GM18517 (cell line): ENCODE measurements around the gene EPM2AIP1.
A peak's percentile ranks its signal among the peaks of the same experiment; 100 is the strongest.
"Not testable (repeated sequence)": the region's sequence is repeated elsewhere in the genome, so short reads cannot be mapped to it uniquely, and the experiment has no call there.

Source experiments
- ATAC-seq: cut with Tn5 transposase; IDR thresholded peaks from one replicate; pipeline ENCODE4 v1.9.1; 2021; ENCODE audit warnings: mild to moderate bottlenecking, moderate library complexity; ENCODE audit not compliant: unreplicated experiment

EPM2AIP1 gene

GRCh38 chr3:36992806-36993325 is at the start of gene EPM2AIP1:
Gene EPM2AIP1, minus strand, starts transcription at chr3:36993131. Its CDS starts 54 bp downstream, at chr3:36993077.
- ATAC-seq = peak; percentile 23

- not testable (repeated sequence) for ATAC-seq
These were observed 49.8 kb upstream of the EPM2AIP1 start for GRCh38 chr3:37042712-37043111.

- no peak for ATAC-seq
These were observed 48.7 kb upstream of the EPM2AIP1 start for GRCh38 chr3:37041546-37042195.

GRCh38 chr3:37040231-37040630 is 47.3 kb upstream of the EPM2AIP1 start:
- no peak for ATAC-seq

- ATAC-seq = no peak
These were observed 46.4 kb upstream of the EPM2AIP1 start for GRCh38 chr3:37039161-37039846.

GRCh38 chr3:37037352-37037751 is 44.4 kb upstream of the EPM2AIP1 start:
- ATAC-seq = no peak

GRCh38 chr3:37032961-37033360 is 40.0 kb upstream of the EPM2AIP1 start:
- ATAC-seq = no peak

- no peak for ATAC-seq
These were observed 38.3 kb upstream of the EPM2AIP1 start for GRCh38 chr3:37031096-37031682.

GRCh38 chr3:37030588-37030987 is 37.7 kb upstream of the EPM2AIP1 start:
- ATAC-seq = no peak

GRCh38 chr3:37029516-37030163 is 36.7 kb upstream of the EPM2AIP1 start:
- no peak for ATAC-seq

- no peak for ATAC-seq
These were observed 36.2 kb upstream of the EPM2AIP1 start for GRCh38 chr3:37029111-37029510.

- ATAC-seq = no peak
These were observed 35.4 kb upstream of the EPM2AIP1 start for GRCh38 chr3:37028329-37028728.

- ATAC-seq = no peak
These were observed 33.9 kb upstream of the EPM2AIP1 start for GRCh38 chr3:37026851-37027250.

- ATAC-seq = no peak
These were observed 32.8 kb upstream of the EPM2AIP1 start for GRCh38 chr3:37025561-37026335.

GRCh38 chr3:37024820-37025405 is 32.0 kb upstream of the EPM2AIP1 start:
- ATAC-seq = no peak

GRCh38 chr3:37024092-37024491 is 31.2 kb upstream of the EPM2AIP1 start:
- ATAC-seq = no peak

GRCh38 chr3:37017683-37018082 is 24.8 kb upstream of the EPM2AIP1 start:
- ATAC-seq = no peak

- no peak for ATAC-seq
These were observed 24.0 kb upstream of the EPM2AIP1 start for GRCh38 chr3:37016903-37017302.

GRCh38 chr3:37015642-37016041 is 22.7 kb upstream of the EPM2AIP1 start:
- no peak for ATAC-seq

GRCh38 chr3:37014620-37015019 is 21.7 kb upstream of the EPM2AIP1 start:
- no peak for ATAC-seq
